Measurements from ENCODE around the gene IFRD1. TPM values are rescaled to one million over a fixed set of nuclear protein-coding genes. Genes with fewer than 3 reads are reported as not detected.

Gene IFRD1
- total RNA-seq, 1 experiment from 2014 or later, result 116 TPM

DNA sequence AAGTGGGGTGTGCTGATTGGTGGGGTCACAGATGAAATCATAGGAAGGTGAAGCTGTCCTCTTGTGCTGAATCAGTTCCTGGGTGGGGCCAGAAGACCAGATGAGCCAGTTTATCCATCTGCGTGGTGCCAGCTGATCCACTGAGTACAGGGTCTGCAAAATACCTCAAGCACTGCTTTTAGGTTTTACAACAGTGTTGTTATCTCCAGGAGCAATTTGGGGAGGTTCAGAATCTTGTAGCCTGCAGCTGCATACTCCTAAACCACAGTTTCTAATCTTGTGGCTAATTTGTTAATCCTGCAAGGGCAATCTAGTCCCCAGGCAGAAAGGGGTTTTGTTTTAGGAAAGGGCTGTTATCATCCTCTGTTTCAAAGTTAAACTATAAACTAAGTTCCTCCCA is 17.0 kb upstream of the IFRD1 start:
- H3K4me3 Mint-ChIP-seq (ENCODE audit: unreplicated experiment), result no peak overlapping the region
- no TSS peak for BruUV-seq (replicated peaks)
- no peaks in the 10 kb centered on the region for H3K9me3 Mint-ChIP-seq (ENCODE audit: unreplicated experiment)
- POLR2A ChIA-PET, result interaction anchor here (0.6 to 5.9 kb wide), 4 partner anchors 10 to 539 kb away, joined by 3 to 48 read pairs (median 3); partner anchors contain the start of gene IFRD1
- TF ChIP-seq, protein P1, sequence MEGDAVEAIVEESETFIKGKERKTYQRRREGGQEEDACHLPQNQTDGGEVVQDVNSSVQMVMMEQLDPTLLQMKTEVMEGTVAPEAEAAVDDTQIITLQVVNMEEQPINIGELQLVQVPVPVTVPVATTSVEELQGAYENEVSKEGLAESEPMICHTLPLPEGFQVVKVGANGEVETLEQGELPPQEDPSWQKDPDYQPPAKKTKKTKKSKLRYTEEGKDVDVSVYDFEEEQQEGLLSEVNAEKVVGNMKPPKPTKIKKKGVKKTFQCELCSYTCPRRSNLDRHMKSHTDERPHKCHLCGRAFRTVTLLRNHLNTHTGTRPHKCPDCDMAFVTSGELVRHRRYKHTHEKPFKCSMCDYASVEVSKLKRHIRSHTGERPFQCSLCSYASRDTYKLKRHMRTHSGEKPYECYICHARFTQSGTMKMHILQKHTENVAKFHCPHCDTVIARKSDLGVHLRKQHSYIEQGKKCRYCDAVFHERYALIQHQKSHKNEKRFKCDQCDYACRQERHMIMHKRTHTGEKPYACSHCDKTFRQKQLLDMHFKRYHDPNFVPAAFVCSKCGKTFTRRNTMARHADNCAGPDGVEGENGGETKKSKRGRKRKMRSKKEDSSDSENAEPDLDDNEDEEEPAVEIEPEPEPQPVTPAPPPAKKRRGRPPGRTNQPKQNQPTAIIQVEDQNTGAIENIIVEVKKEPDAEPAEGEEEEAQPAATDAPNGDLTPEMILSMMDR (IDR thresholded peaks at IDR 0.05; ENCODE audit: unreplicated experiment), result no peak
- no peak for DNase-seq (ENCODE audit: unreplicated experiment)
- intact Hi-C loops (cut with micrococcal nuclease), result no loop called here
- peaks cover 9% of the 10 kb centered on the region for H3K4me1 Mint-ChIP-seq (ENCODE audit: insufficient read depth, unreplicated experiment)
- no peaks in the 10 kb centered on the region for H3K27me3 Mint-ChIP-seq (ENCODE audit: insufficient read depth, unreplicated experiment)
- CTCF ChIA-PET, result interaction anchor here (0.6 to 1.1 kb wide), 2 partner anchors 17 to 18 kb away, joined by 3 to 4 read pairs; no protein-coding TSS in a partner anchor
- H3K36me3 Mint-ChIP-seq (ENCODE audit: insufficient read depth, unreplicated experiment), result no peaks in the 10 kb centered on the region
- H3K27ac Mint-ChIP-seq (ENCODE audit: low read depth, unreplicated experiment), result no peak overlapping the region

DNA sequence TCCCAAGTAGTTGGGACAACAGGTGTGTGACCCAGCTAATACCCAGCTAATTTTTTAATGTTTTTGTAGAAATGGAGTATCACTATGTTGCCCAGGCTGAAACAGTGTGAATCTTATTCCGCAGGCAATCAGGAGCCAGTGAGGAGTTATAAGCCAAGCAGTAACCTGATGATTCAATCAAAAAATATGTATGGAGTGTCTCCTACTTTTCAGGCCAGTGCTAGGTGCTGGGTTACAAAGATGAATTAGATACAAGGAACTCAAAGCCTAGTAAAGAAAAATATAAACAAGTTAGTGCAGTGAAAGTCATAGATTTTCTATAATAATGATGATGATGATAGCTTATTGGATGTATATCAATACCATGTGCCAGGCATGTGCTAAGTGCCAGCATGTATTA is 13.2 kb upstream of the IFRD1 start:
- Mint-ChIP-seq H3K27me3 (ENCODE audit: insufficient read depth, unreplicated experiment) (no peaks in the 10 kb centered on the region), H3K9me3 (ENCODE audit: unreplicated experiment) (no peaks in the 10 kb centered on the region), H3K36me3 (ENCODE audit: insufficient read depth, unreplicated experiment) (no peaks in the 10 kb centered on the region), H3K4me3 (ENCODE audit: unreplicated experiment) (no peak overlapping the region), H3K27ac (ENCODE audit: low read depth, unreplicated experiment) (no peak overlapping the region), H3K4me1 (ENCODE audit: insufficient read depth, unreplicated experiment) (peaks cover 9% of the 10 kb centered on the region)
- BruUV-seq (replicated peaks), result no TSS peak
- TF ChIP-seq, protein P1 (IDR thresholded peaks at IDR 0.05; ENCODE audit: unreplicated experiment), result no peak
- intact Hi-C loops (cut with micrococcal nuclease), result no loop called here
- no peak for DNase-seq (ENCODE audit: unreplicated experiment)
- ChIA-PET CTCF (no interaction called here), POLR2A (interaction anchor here (5.9 kb wide), 1 partner anchor 13 kb away, joined by 48 read pairs; the partner anchor contains the start of gene IFRD1)

DNA sequence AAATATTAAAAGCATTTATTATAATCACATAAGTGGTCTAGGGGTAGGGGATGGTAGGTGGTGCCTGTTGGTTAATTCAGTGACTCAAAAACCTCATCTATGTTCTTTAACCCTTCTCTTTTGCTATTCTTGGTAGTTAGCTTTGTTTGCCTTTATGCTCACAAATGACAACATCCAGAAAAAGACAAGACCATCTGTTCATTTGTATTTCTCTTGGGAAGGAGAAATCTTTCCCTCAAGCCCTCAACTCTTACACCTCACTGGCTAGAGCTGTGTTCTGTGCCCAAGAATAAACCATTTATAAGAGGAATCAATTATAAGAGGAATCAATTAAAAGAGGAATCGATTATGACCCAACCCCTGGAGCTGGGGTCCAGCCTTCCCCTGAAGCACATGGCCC is 10.8 kb upstream of the IFRD1 start:
- CTCF ChIA-PET, result interaction anchor here (0.6 kb wide), 1 partner anchor 24 kb away, joined by 3 read pairs; no protein-coding TSS in a partner anchor
- H3K9me3 Mint-ChIP-seq (ENCODE audit: unreplicated experiment), result no peaks in the 10 kb centered on the region

DNA sequence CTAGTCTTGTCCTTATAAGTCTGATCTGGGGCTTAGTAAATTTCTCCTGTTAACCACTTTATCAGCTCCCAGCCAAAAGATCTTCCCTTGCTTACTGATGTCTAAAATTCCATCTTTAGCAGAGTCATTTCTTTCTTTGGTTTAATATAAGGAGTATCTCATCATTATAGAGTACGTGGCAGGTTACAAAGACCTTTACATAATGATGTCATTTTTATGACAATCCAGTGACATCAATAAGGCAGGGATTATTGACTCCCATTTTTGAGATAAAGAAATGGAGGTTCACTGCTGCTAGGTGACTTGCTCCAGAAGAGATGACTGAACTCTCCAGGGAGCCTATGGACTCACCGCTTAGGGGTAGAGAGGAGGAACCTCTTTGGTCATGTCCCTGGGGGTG is 8.1 kb upstream of the IFRD1 start:
- no peaks in the 10 kb centered on the region for H3K36me3 Mint-ChIP-seq (ENCODE audit: insufficient read depth, unreplicated experiment)
- intact Hi-C loops (cut with micrococcal nuclease), result no loop called here
- BruUV-seq (replicated peaks), result no TSS peak
- POLR2A ChIA-PET, result no interaction called here
- CTCF ChIA-PET, result interaction anchor here (0.6 to 1.2 kb wide), 4 partner anchors 10 to 640 kb away, joined by 3 to 6 read pairs (median 4); no protein-coding TSS in a partner anchor
- no peaks in the 10 kb centered on the region for H3K4me1 Mint-ChIP-seq (ENCODE audit: insufficient read depth, unreplicated experiment)
- H3K27ac Mint-ChIP-seq (ENCODE audit: low read depth, unreplicated experiment), result no peak overlapping the region
- no peaks in the 10 kb centered on the region for H3K9me3 Mint-ChIP-seq (ENCODE audit: unreplicated experiment)
- no peaks in the 10 kb centered on the region for H3K27me3 Mint-ChIP-seq (ENCODE audit: insufficient read depth, unreplicated experiment)
- TF ChIP-seq, protein P1 (IDR thresholded peaks at IDR 0.05; ENCODE audit: unreplicated experiment), result no peak
- no peak overlapping the region for H3K4me3 Mint-ChIP-seq (ENCODE audit: unreplicated experiment)
- no peak for DNase-seq (ENCODE audit: unreplicated experiment)

More for the DNA sequence above, 10.8 kb upstream of the IFRD1 start:
- TF ChIP-seq, protein P1 (IDR thresholded peaks at IDR 0.05; ENCODE audit: unreplicated experiment), result no peak
- POLR2A ChIA-PET, result interaction anchor here (0.7 kb wide), 1 partner anchor 49 kb away, joined by 4 read pairs; no protein-coding TSS in a partner anchor
- no peak overlapping the region for H3K27ac Mint-ChIP-seq (ENCODE audit: low read depth, unreplicated experiment)
- H3K4me3 Mint-ChIP-seq (ENCODE audit: unreplicated experiment), result no peak overlapping the region
- DNase-seq (ENCODE audit: unreplicated experiment), result no peak
- BruUV-seq (replicated peaks), result no TSS peak
- intact Hi-C loops (cut with micrococcal nuclease), result no loop called here
- H3K36me3 Mint-ChIP-seq (ENCODE audit: insufficient read depth, unreplicated experiment), result no peaks in the 10 kb centered on the region
- H3K4me1 Mint-ChIP-seq (ENCODE audit: insufficient read depth, unreplicated experiment), result peaks cover 9% of the 10 kb centered on the region
- no peaks in the 10 kb centered on the region for H3K27me3 Mint-ChIP-seq (ENCODE audit: insufficient read depth, unreplicated experiment)
